SH-SY5Y (cell line): ENCODE measurements around the gene DMD.

Experiments
- GATA2 ChIP-seq: IDR thresholded peaks from 2 replicates; pipeline ENCODE4 v1.6.1; 2011; ENCODE audit warnings: mild to moderate bottlenecking, low read depth, low read length
- GATA3 ChIP-seq: IDR thresholded peaks from 2 replicates; pipeline ENCODE4 v1.6.1; 2011; ENCODE audit warnings: low read depth, mild to moderate bottlenecking, low read length, moderate library complexity

- TF ChIP-seq GATA2 = no peak
- TF ChIP-seq GATA3 = no peak
Observed at GRCh38 chrX:33175201-33175600, 36.1 kb downstream of the DMD start.
